H1 (cell line): ENCODE data around the gene SFXN2.

ENCODE experiments used
- CTCF ChIP-seq, 3 experiments: IDR thresholded peaks; 1 replicate in 2 of 3; 2 replicates in 1 of 3; pipeline versions ENCODE4 v1.5.1 to v1.6.1; 2011; ENCODE audit warnings: low read length in 3 of 3, mild to moderate bottlenecking in 3 of 3, inconsistent platforms in 2 of 3, low read depth in 1 of 3, moderate library complexity in 1 of 3; ENCODE audit not compliant: insufficient read depth in 1 of 3; ENCODE audit errors: control extremely low read depth in 1 of 3
- KDM1A ChIP-seq: fragments of 200-600, 300-600 bp; sonication (generic); IDR thresholded peaks from 2 replicates; pipeline ENCODE4 v1.7.1; 2016; ENCODE audit warnings: mild to moderate bottlenecking, low read length, borderline replicate concordance
- POLR2A ChIP-seq, 2 experiments: IDR thresholded peaks; 1 replicate in 1 of 2; 2 replicates in 1 of 2; pipeline ENCODE4 v1.6.1; 2011; ENCODE audit warnings: low read depth in 2 of 2, low read length in 2 of 2, mild to moderate bottlenecking in 2 of 2; ENCODE audit errors: control extremely low read depth in 1 of 2
- SP1 ChIP-seq: IDR thresholded peaks from 2 replicates; pipeline ENCODE4 v1.6.1; 2011; ENCODE audit warnings: low read depth, low read length

DNA sequence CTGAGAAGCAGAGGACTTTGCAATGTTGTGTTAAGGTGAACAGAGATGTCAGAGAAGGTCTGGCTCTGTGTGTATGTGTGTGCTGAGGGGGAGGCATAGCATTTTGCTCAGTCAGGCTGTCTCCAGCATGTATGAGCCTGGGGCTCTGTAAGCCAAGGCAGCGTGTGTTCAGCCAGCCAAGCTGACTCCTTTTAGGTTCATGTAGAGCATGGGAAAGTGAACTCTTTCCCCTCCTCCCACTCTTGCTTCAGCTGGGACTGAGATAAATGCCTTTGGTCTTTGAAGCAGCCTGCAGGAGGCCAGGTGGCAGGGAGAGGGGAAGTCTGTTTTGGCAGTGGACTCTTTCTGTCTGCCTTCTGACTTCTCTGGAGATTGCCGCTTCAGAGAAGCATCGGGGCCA is 3.8 kb downstream of the SFXN2 start:
- TF ChIP-seq KDM1A (no peak), CTCF (IDR thresholded peaks at IDR 0.05; ENCODE audit: control extremely low read depth in 1 of 3, insufficient read depth in 1 of 3, low read depth in 1 of 3, low read length in 3 of 3) (no peak), SP1 (no peak), POLR2A (IDR thresholded peaks at IDR 0.05; ENCODE audit: control extremely low read depth in 1 of 2, low read depth in 2 of 2, low read length in 2 of 2) (peak in 1 of 2 experiments; percentile 43; a peak in 1 of 3 replicates)
